Caco-2 (cell line): ENCODE measurements around the gene TOP3B. TPM values are rescaled to one million over a fixed set of nuclear protein-coding genes. Genes with fewer than 3 reads are reported as not detected.

Experiments
- BruUV-seq: library from RNA; stranded (reverse); fragments of 400-500 nt; replicated peaks from 2 replicates; lab custom pipeline; 2021; lab: Mats Ljungman, UMichigan
- CTCF ChIA-PET: fragments of 300-600 bp; sonication (Branson Sonifier 250); formaldehyde crosslinking; loops from one replicate; lab custom pipeline; 2022; ENCODE audit warnings: antibody characterized with exemption; lab: Charles Lee
- POLR2A ChIA-PET: fragments of 300-600 bp; sonication (Branson Sonifier 250); formaldehyde crosslinking; loops from one replicate; lab custom pipeline; 2022; ENCODE audit warnings: antibody characterized with exemption; lab: Charles Lee
- DNase-seq, 2 experiments: peaks; one replicate each; pipeline versions ENCODE4 v3.0.0 to v3.0.0-alpha.2; 2020 to 2022
- H3K27me3 ChIP-seq: replicated peaks from 2 replicates; pipeline ENCODE4 v1.6.0; 2011; ENCODE audit warnings: low read length; ENCODE audit not compliant: control insufficient read depth, insufficient read depth
- H3K36me3 ChIP-seq: 2 replicates; pipeline ENCODE4 v1.5.1; 2011; ENCODE audit warnings: low read length; ENCODE audit not compliant: control insufficient read depth, insufficient read depth
- H3K4me1 ChIP-seq: fragments of 250-450 bp; sonication (Bioruptor Pico); 2 replicates; pipeline ENCODE4 v1.5.1; 2020; ENCODE audit warnings: mild to moderate bottlenecking
- H3K4me3 ChIP-seq: 2 replicates; pipeline ENCODE4 v1.5.1; 2011; ENCODE audit warnings: low read depth, mild to moderate bottlenecking, control low read depth, low read length
- H3K9me3 ChIP-seq: fragments of 250-450 bp; sonication (Bioruptor Pico); 2 replicates; pipeline ENCODE4 v1.5.1; 2020; ENCODE audit warnings: mild to moderate bottlenecking, moderate library complexity
- H3K27ac Mint-ChIP-seq: one replicate; pipeline ENCODE4 v1.8.0; 2022; ENCODE audit warnings: mixed read lengths; ENCODE audit not compliant: unreplicated experiment
- H3K27me3 Mint-ChIP-seq: one replicate; pipeline ENCODE4 v1.8.0; 2022; ENCODE audit warnings: mixed read lengths; ENCODE audit not compliant: insufficient read depth, unreplicated experiment
- H3K36me3 Mint-ChIP-seq: one replicate; pipeline ENCODE4 v1.8.0; 2022; ENCODE audit warnings: mild to moderate bottlenecking, mixed read lengths; ENCODE audit not compliant: insufficient read depth, unreplicated experiment
- H3K4me1 Mint-ChIP-seq: one replicate; pipeline ENCODE4 v1.8.0; 2022; ENCODE audit warnings: low read depth, mixed read lengths; ENCODE audit not compliant: unreplicated experiment
- H3K4me3 Mint-ChIP-seq: one replicate; pipeline ENCODE4 v1.8.0; 2022; ENCODE audit warnings: mild to moderate bottlenecking, moderate library complexity, mixed read lengths; ENCODE audit not compliant: unreplicated experiment
- H3K9me3 Mint-ChIP-seq: one replicate; pipeline ENCODE4 v1.8.0; 2022; ENCODE audit warnings: mixed read lengths; ENCODE audit not compliant: unreplicated experiment
- CTCF ChIP-seq, 2 experiments: fragments of 200-600 bp in 1 of 2; IDR thresholded peaks; 1 replicate in 1 of 2; 2 replicates in 1 of 2; pipeline versions ENCODE4 v1.5.1 to v1.8.0; 2011 to 2022; ENCODE audit warnings: antibody characterized with exemption in 1 of 2, control low read depth in 1 of 2, inconsistent platforms in 1 of 2, low read depth in 1 of 2, low read length in 1 of 2, mild to moderate bottlenecking in 1 of 2, moderate library complexity in 1 of 2; ENCODE audit not compliant: insufficient read depth in 1 of 2, severe bottlenecking in 1 of 2, unreplicated experiment in 1 of 2
- intact Hi-C: fragments of 100-400 bp; cut with micrococcal nuclease; formaldehyde crosslinking; loops from one replicate; pipeline ENCODE4 v1.10.0; 2022; ENCODE audit not compliant: unreplicated experiment
- total RNA-seq: library from RNA; stranded (reverse); gene quantifications from 2 replicates; pipeline ENCODE4 v1.2.3, GENCODE V29; 2022

Gene TOP3B
- total RNA-seq, 1 experiment from 2014 or later = 63.7 TPM

- Mint-ChIP-seq H3K36me3 (peaks cover 24% of the 10 kb centered on the region), H3K9me3 (no peaks in the 10 kb centered on the region), H3K27me3 (no peaks in the 10 kb centered on the region), H3K27ac (peak overlapping the region; percentile 88), H3K4me1 (peaks cover 9% of the 10 kb centered on the region), H3K4me3 (peak overlapping the region; percentile 97)
- BruUV-seq = no TSS peak
- TF ChIP-seq CTCF (IDR thresholded peaks at IDR 0.05; ENCODE audit: insufficient read depth in 1 of 2, low read depth in 1 of 2, low read length in 1 of 2, severe bottlenecking in 1 of 2, unreplicated experiment in 1 of 2) = no peak
- ChIA-PET CTCF (interaction anchor here (0.8 to 2.8 kb wide), 8 partner anchors 11 to 225 kb away, joined by 3 to 19 read pairs (median 6); partner anchors contain the start of gene PPM1F), POLR2A (no interaction called here)
- H3K9me3 ChIP-seq = no peaks in the 10 kb centered on the region
- intact Hi-C loops = loop anchor here (1.0 to 2.0 kb wide), 4 partner anchors 15 to 224 kb away; partner anchors contain the start of genes PPM1F and YPEL1
- no peaks in the 10 kb centered on the region for H3K36me3 ChIP-seq
- H3K4me1 ChIP-seq = 0 out of 2 replicates have a peak, but pooled peaks cover 3% of the 10 kb centered on the region
- no peak for DNase-seq
- H3K27me3 ChIP-seq = no peaks in the 10 kb centered on the region
- H3K4me3 ChIP-seq = peak overlapping the region; percentile 90
Observed at GRCh38 chr22:21937821-21938070, 44.8 kb downstream of the TOP3B start.

- Mint-ChIP-seq H3K4me3 (peak overlapping the region; percentile 97), H3K36me3 (peaks cover 24% of the 10 kb centered on the region), H3K27ac (peak overlapping the region; percentile 88), H3K4me1 (peaks cover 9% of the 10 kb centered on the region), H3K27me3 (no peaks in the 10 kb centered on the region), H3K9me3 (no peaks in the 10 kb centered on the region)
- Histone ChIP-seq H3K36me3 (no peaks in the 10 kb centered on the region), H3K27me3 (no peaks in the 10 kb centered on the region), H3K9me3 (no peaks in the 10 kb centered on the region), H3K4me3 (no peak overlapping the region), H3K4me1 (0 out of 2 replicates have a peak, but pooled peaks cover 3% of the 10 kb centered on the region)
- no peak for TF ChIP-seq CTCF (IDR thresholded peaks at IDR 0.05; ENCODE audit: insufficient read depth in 1 of 2, low read depth in 1 of 2, low read length in 1 of 2, severe bottlenecking in 1 of 2, unreplicated experiment in 1 of 2)
- ChIA-PET CTCF (interaction anchor here (0.6 to 2.8 kb wide), 8 partner anchors 11 to 224 kb away, joined by 3 to 19 read pairs (median 6); partner anchors contain the start of gene PPM1F), POLR2A (no interaction called here)
- no TSS peak for BruUV-seq
- intact Hi-C loops = no loop called here
- no peak for DNase-seq
Observed at GRCh38 chr22:21937041-21937820, 45.4 kb downstream of the TOP3B start.

- Mint-ChIP-seq H3K27ac (no peak overlapping the region), H3K4me3 (no peak overlapping the region), H3K4me1 (peaks cover 9% of the 10 kb centered on the region), H3K27me3 (no peaks in the 10 kb centered on the region), H3K9me3 (no peaks in the 10 kb centered on the region), H3K36me3 (peaks cover 22% of the 10 kb centered on the region)
- BruUV-seq = no TSS peak
- no peaks in the 10 kb centered on the region for H3K9me3 ChIP-seq
- no peak for TF ChIP-seq CTCF (IDR thresholded peaks at IDR 0.05; ENCODE audit: insufficient read depth in 1 of 2, low read depth in 1 of 2, low read length in 1 of 2, severe bottlenecking in 1 of 2, unreplicated experiment in 1 of 2)
- H3K27me3 ChIP-seq = no peaks in the 10 kb centered on the region
- no peaks in the 10 kb centered on the region for H3K36me3 ChIP-seq
- POLR2A ChIA-PET = no interaction called here
- DNase-seq = no peak
- no peak overlapping the region for H3K4me3 ChIP-seq
- intact Hi-C loops = no loop called here
- 0 out of 2 replicates have a peak, but pooled peaks cover 3% of the 10 kb centered on the region for H3K4me1 ChIP-seq
- CTCF ChIA-PET = interaction anchor here (1.5 to 2.6 kb wide), 2 partner anchors 12 to 16 kb away, joined by 7 to 19 read pairs; partner anchors contain the start of gene PPM1F
Observed at GRCh38 chr22:21936151-21936775, 46.3 kb downstream of the TOP3B start.
